Posterior vena cava (tissue), 2 donors: ENCODE results near the gene HACD3. TPM values are rescaled to one million over a fixed set of nuclear protein-coding genes. Genes with fewer than 3 reads are reported as not detected.
"Not testable (repeated sequence)": the region's sequence is repeated elsewhere in the genome, so short reads cannot be mapped to it uniquely, and the experiment has no call there.

Experiments
- DNase-seq: peaks from one replicate; pipeline ENCODE4 v3.0.0-alpha.2; 2020; ENCODE audit warnings: low spot score
- intact Hi-C, 2 donors: fragments of 100-400 bp; cut with DNase I; formaldehyde crosslinking; loops; one replicate each; pipeline versions ENCODE4 v1.14.1 to v1.14.2; 2022 to 2023
- total RNA-seq, 2 donors: library from RNA; stranded (reverse); fragmentation: NEBNext Ultra II Directional; extraction: Animal tissue kit (Norgen Biotek cat#: 25700); gene quantifications; one replicate each; pipeline ENCODE4 v1.2.1, GENCODE V29; 2021
- donor health status: DM: yes; HTN: yes; CAD: no.
- donor health status: DM: yes; HTN: yes; CAD: no.

Gene HACD3
- total RNA-seq, 2 donors from 2014 or later, result 20.6 to 23.0 TPM

DNA sequence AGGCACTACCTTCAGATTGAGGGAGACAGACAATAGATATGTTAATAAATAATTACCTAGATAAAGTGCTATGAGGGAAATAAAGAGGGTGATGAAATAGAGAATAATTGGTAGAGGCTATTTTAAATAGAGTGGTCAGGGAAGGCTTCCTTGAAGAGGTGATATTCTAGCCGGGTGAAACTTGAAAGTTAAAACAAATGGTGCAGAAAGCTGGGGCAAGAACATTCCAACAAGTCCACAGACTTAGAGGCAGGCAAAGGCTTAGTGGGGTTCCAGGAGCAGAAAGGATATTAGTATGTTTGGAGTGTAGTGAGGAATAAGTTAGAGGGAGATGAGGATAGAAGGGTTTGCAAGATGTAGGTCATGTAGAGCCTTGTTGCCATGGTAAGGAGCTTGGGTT lies 10.1 kb downstream of the HACD3 start:
- intact Hi-C loops, result no loop called here
- no peak for DNase-seq

DNA sequence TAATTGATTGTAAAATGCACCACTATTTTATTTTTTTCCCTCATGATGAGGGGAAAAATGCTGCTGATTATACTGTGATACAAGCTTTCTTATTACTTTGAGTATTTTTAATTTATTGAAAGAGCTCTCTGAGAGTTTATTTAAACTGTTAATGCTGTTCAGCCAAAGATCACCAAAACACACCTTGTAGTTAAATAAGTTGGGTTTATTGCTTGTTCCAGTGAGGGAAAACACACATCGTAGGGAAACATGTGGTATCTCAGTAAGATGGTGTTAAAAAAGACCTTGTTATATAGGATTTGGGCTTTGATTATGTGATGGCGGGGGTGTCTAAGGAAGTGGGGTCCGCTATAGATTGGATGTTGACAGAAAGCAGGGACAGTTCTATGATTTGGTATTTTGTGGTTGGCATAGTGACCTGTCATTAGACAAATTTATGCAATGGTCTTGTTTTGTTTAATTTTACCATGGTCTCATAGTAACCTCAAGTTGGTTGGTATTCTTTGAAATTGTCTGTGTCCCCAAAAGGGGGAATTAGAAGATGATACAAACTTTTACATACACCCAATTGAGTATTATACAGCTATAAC lies 11.1 kb downstream of the HACD3 start:
- intact Hi-C loops, result no loop called here
- no peak for DNase-seq

DNA sequence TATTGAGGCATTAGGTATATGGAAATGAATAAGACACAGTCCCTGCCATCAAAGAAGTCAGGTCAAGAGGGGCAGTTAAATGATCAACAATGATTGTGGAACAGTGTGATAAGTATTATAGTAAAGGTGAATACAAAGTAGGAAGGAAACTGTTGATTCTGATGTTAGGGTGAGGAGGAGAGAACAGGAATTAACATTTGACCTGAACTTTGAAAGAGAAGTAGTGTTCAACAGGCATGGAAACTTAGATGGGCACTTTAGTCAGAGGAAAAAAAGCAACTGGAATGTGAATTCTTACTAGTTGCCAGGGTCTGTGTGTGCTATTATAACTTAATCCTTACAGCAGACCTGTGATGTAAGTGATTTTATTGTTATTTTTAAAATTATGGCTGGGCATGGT lies 17.6 kb downstream of the HACD3 start:
- intact Hi-C loops, result no loop called here
- DNase-seq, result no peak

DNA sequence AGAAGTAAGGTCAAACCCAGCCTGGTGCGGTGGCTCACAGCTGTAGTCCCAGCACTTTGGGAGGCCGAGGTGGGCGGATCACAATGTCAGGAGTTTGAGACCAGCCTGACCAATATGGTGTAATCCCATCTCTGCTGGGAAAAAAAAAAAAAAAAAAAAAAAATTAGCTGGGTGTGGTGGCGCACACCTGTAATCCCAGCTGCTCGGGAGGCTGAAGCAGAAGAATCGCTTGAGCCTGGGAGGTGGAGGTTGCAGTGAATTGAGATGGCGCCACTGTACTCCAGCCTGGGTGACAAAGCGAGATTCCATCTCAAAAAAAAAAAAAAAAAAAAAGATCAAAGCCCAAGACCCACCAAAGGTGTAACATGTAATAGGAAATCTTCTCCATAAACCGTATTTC lies 19.0 kb downstream of the HACD3 start:
- intact Hi-C loops, DNase-seq: not testable (repeated sequence)

DNA sequence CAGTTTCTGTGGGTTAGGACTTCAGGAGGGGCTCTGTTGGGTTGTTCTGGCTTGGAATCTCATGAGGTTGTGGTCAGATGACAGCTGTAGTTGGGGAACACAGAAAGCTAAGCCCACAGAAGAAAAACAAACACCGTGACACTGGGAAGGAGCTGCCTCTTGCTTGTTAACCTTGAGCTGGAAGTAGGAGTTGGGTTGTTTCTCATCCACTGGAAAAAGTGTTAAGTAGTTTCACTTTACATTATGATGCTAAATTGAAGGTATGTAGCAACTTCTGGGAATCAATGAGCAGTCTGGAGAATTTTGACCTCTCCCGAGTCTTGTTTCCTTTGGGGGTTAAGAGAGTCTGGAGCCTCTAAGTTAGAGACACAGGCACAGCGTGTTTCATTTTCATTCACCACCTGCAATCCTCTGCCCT lies 20.4 kb downstream of the HACD3 start:
- no peak for DNase-seq
- intact Hi-C loops, result no loop called here

DNA sequence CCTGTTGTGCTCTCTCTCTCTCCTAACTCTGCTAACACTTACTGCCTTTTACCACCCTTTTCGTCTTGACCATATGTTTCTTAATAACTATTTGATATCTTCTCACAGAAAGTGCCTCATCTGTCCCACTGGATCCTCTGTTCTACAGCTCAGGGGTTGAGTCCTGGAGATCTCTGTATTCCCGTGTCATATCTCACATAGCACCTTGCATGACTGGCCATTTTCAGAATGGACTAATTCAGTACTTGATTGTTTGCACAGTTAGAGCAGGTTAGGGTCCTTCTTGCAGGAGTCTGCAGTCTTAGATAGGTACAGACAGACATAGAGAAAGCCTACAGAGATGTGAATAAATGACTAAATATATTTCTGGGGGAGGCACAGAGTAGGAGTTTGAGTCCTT lies 20.9 kb downstream of the HACD3 start:
- intact Hi-C loops, result no loop called here
- no peak for DNase-seq

DNA sequence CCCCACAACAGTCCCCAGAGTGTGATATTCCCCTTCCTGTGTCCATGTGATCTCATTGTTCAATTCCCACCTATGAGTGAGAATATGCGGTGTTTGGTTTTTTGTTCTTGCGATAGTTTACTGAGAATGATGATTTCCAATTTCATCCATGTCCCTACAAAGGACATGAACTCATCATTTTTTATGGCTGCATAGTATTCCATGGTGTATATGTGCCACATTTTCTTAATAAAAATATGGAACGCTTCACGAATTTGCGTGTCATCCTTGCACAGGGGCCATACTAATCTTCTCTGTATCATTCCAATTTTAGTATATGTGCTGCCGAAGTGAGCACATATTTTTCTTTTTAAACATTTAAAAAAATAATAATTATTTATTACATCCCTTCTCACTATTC lies 22.6 kb downstream of the HACD3 start:
- DNase-seq, intact Hi-C loops: not testable (repeated sequence)

DNA sequence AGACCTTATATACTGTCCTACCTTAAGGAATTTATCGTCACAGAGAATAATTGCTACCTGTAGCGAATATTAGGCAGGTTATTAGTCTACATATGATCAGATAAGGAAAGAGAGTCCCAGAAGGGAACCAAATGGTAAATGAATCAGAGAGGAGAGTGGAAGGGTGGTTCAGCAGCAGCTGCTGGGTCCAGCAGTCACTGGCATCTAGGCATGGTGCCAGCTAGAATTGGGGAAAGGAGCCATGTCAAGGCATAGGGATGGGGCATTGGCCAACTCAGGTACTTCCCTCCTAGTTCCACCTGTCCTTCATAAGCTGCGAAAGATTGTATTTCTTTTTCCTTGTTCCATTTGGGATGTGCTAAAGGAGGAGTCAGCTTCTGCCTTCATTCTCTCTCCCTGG lies 23.4 kb downstream of the HACD3 start:
- intact Hi-C loops, result no loop called here
- DNase-seq, result no peak

DNA sequence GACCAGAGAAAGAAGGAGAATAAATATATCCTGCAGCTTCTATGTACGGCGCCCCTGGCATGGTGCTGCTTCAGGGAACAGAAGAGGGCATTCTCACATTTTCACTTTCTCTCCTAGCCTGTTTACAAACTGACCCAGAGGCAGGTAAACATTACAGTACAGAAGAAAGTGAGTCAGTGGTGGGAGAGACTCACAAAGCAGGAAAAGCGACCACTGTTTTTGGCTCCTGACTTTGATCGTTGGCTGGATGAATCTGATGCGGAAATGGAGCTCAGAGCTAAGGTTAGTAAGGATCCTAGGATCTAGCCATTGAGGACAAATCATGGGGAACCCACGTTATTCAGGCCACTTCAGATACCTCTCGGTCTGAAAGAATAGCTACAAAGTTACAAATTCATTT lies 26.4 kb downstream of the HACD3 start:
- intact Hi-C loops, result no loop called here
- DNase-seq, result no peak

DNA sequence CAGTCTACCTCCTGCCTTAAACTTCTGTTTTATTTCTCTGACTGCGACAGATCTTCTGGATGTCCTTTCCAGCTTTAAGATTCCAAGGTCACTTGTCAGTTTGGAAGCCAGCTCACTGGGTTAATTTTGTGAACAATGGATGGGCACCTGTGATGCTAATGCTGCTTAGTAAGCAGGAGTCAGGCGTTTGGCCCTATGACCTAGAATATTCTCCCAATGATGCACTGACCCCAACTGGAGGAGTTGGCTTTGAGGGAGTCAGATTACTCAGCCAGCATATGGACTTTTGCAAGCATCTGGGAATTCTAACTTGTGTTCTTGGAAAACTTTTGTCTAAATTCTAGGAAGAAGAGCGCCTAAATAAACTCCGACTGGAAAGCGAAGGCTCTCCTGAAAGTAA lies 28.1 kb downstream of the HACD3 start:
- DNase-seq, result no peak
- intact Hi-C loops, result no loop called here

DNA sequence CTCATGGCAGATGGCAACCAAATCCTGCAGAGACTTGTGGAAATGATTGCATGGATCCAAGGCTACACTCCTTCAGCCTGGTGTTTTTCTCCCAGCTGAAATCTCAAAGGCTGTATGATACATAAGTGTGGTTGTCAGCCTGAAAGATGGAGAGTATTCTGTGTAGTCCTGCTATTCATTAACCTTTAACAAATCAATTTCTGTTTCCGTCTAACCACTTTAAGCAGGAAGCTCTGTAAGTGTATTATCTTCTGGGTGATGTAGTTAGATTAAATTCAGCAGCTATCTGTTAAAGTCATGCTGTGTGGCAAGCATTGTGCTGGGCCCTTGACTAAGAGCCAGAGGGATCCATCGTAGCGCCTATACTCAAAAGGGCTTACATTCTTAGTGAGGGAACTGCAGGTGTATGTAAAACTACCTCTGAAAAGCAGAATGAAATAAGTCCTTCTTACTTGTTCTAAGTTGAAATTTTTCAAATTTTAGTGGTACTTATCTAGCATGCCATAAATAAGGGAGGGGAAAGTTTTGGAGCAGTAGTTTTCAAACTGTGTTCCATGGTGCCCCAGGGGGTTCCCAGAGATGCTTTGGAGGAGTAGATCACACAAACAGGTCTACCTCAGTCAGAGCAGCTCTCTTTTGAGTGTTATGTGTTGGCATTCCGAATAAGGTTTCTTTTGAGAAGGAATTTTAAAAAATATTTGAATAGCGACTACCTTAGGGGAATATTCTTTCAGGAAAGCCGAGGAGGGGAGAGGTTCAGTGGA lies 28.9 kb downstream of the HACD3 start:
- intact Hi-C loops, result no loop called here
- no peak for DNase-seq

DNA sequence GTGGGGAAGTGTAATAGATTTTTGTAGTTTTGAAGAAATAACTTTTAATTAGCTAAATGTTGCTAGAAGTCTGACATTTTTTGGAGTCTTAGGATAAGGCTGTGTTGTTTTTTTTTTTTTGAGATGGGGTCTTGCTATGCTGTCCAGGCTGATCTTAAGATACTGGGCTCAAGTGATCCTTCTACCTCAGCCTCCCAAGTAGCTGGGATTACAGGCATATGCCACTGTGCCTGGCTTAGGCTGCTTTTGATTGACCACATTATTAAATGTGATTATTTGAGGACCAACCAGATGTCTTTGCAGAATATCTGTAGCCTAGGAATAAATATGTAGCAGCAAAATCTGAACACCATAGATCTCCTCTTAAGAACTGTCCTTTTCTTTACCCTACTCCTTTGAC lies 29.7 kb downstream of the HACD3 start:
- no peak for DNase-seq
- intact Hi-C loops, result no loop called here

DNA sequence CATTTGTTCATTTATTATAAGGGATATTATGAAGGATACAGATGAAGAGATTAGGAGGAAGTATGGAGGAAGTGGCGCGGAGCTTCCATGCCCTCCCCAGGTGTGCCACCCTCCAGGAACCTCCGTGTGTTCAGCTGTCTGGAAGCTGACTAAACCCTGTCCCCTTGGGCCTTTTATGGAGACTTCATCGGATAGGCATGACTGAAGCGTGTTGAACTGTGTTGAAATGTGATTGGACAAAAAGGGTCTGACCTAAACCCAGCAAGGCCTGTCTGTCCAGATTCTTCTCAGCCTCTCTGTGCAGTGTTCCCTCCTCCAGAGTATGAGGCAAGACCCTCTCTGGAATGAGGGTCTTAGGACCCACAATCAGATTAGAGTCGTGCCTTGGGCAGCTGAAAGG lies 31.7 kb downstream of the HACD3 start:
- intact Hi-C loops, result no loop called here
- no peak for DNase-seq

DNA sequence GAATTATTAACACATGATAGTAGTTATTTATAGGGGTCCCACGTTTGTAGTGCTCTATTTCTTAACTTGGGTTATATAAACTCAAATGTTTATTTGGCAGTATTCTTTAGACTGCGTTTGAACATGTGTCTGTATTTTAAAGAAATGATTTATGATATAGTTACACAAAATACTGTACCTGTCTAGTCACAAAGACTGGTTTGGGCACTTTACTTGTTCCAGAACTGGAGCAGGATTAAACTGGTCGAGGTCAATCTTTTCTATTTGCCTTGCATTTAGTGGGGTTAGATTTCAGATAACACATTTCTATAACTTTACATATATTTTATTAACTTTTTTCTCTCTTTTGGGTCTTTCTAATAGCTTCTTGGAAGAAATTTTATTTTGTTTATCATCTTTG lies 39.5 kb downstream of the HACD3 start:
- intact Hi-C loops, result no loop called here
- no peak for DNase-seq

DNA sequence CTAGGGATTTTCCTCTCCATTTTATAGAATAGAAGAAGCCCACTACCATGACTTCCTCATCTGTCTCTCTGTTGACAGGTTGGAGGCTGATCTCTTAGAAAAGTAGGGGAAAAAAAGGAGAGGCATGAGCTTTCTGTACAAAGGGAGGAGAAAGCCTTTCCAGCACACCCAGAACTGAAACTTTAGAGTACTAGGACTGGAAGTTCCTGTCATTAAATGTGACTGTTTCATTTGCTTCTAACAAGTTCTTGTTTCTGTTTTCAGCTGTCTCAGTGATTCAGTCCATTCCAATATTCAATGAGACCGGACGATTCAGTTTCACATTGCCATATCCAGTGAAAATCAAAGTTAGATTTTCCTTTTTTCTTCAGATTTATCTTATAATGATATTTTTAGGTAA lies 41.7 kb downstream of the HACD3 start:
- no peak for DNase-seq
- intact Hi-C loops, result no loop called here

DNA sequence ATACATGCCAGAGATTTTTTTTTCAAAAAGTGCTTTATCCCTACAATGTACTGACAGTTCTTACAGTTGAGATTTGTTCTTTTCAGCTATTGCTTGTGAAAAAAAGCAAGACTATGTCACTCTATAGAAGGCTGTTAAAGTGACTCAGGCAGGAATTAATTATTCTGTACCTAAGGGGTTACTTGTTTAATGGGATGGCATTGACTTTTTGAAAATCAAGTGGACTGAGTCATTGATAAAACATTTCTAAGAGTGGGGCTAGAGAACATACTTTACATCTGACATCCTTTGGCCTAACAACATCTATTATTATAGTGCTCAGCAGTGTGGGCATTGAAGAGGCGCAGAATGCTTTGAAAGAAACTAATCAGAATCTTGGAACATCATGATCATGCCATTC lies 46.4 kb downstream of the HACD3 start:
- intact Hi-C loops, result no loop called here
- DNase-seq, result no peak

DNA sequence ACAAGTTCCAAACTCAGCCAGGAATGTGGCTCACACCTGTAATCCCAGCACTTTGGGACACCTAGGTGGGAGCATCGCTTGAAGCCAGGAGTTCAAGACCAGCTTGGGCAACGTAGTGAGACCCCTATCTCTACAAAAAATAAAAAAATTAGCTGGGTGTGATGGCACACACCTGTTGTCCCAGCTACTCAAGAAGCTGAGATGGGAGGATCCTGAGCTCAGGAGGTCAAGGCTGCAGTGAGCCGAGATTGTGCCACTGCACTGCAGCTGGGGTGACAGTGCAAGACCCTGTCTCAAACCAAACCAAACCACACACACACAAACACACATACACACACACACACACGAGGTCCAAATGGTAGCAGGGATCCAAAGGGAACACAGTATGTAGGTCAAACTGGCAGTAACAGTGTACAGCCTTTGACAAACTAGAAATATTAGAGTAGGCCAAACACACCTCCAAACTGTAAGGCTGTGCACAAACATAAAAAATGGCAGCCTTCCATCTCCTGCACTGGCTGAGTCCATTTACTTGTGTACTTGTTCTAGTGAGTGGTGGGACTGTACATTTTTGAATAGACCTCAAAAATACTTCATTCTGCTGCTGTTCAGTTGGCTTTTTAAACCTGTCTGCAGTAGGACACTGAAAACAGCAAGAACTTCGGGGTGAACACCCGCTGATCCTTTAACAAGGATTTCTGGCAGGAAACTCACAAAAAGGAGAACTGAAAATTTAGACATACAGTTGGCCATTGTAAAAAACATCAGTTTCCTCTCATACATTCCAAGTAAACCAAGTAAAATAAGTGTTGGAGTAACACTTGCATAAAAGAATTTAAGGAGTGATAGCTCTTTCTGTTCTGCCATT lies 47.1 kb downstream of the HACD3 start:
- DNase-seq, result no peak
- intact Hi-C loops, result no loop called here

DNA sequence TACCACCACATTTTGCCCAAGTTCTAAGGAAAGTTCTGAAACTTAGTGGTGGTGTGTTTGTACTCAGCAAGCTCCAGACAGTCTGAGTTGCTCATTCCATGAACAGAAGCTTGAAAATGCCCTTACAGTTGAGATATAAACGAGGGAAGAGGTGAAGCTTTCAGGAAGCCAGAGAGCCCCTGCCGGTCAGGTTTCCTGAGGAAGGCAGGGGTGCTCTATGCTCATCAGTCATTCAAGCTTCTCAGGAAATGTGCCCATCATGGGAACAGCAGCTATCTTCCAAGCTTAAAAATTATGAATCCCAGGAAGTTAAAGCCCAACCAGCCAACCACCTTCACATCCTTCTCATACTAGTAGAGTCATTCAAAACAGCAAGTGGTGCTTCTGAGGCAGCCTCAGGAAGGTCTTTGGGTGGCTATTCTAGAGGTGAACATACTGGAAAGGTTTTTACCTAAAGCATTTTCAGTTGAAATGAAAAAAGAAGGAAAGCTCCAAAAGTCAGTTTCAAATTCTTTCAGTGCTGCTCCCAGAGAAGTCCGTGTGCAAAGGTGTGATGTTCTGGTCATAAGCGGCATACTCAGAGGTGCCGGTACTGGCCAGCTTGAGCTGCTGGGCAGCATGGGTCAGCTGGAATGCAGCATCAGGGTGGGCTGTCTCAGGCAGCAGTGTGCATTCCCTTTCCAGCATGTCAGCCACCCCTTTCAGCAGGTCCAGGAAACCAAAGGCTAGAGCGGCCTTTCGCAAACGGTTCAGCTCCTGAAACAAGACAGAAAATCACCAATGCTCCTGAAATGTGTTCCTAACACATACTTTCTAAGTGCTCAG lies 48.9 kb downstream of the HACD3 start:
- intact Hi-C loops, result no loop called here
- DNase-seq, result no peak

DNA sequence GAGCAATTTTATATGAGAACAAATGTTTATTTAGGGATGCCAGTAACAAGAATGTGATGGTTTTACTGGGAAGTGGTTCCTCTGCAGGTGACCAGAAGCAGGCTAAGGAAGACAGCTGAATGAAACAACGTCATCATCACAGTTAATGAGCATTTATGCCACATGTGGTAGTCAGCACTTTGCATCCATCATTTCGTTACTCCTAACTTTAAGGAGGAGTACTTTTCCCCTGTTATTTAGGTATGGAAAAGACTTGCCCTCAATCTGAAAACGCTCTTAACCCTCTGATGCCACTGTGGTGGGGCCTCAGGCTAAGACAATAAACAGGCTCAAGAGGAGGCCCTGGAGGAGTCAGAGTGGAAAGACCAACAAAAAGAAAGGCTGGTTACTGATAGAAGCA lies 49.5 kb downstream of the HACD3 start:
- intact Hi-C loops, result no loop called here
- DNase-seq, result no peak

DNA sequence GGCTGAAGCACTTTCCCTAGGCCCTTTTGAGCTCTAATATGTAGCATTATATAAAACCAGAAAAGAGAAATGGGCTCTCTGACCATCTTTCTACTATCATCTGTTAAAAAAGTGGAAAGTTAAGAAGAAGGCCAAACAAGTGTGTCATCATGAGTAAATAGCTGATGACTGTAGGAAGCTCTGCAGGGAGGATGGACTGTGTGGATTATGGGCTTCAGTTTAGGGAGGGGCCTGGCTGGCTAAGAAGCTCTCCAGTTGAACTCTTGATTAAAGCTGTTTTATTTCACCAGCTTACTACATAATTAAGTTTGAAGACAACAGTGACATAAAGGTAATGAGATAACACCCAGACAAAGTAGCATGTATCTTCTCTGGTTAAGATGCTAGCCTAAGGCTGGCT lies 50.0 kb downstream of the HACD3 start:
- intact Hi-C loops, result no loop called here
- DNase-seq, result no peak
